ENCODE measurements around the gene NOS3. TPM values are rescaled to one million over a fixed set of nuclear protein-coding genes. Genes with fewer than 3 reads are reported as not detected.

Gene NOS3
- polyA plus RNA-seq, 1 of the 3 experiments (the other 2 are of a cell fraction), result 0.41 TPM

- 76% methylated on average over 22 of the region's 24 CpGs for WGBS (ENCODE audit: low lambda C conversion rate)
- Histone ChIP-seq H4K20me1 (ENCODE audit: insufficient read depth) (no peaks in the 10 kb centered on the region), H3F3A (replicated peaks; ENCODE audit: insufficient read depth) (no peaks in the 10 kb centered on the region), H3K79me2 (ENCODE audit: insufficient read depth) (no peaks in the 10 kb centered on the region), H3K27ac (ENCODE audit: low read depth in 2 of 2, low read length in 1 of 2) (0 out of 4 replicates have a peak overlapping the region, but pooled peaks of 1 of the 2 experiments have one; percentile 29), H3K27me3 (ENCODE audit: insufficient read depth) (peaks cover 4% of the 10 kb centered on the region), H3K36me3 (replicated peaks in 1 of 2; ENCODE audit: control insufficient read depth in 1 of 2, insufficient read depth in 2 of 2, low read length in 1 of 2) (no peaks in the 10 kb centered on the region), H3K4me2 (no peak overlapping the region), H3K4me1 (ENCODE audit: control insufficient read depth in 1 of 2, insufficient read depth in 2 of 2, low read depth in 1 of 2, low read length in 1 of 2) (peaks cover 0 to 92% of the 10 kb centered on the region in 2 experiments; a peak in 2 of 4 replicates), H3K4me3 (ENCODE audit: low read depth in 2 of 2, low read length in 1 of 2) (no peak overlapping the region), H3K9ac (no peak overlapping the region), H3K9me2 (no peaks in the 10 kb centered on the region), H2AFZ (ENCODE audit: low read depth) (no peak overlapping the region), H3K9me3 (no peaks in the 10 kb centered on the region)
- DNase-seq, result no peak
- TF ChIP-seq EP300 (IDR thresholded peaks at IDR 0.05; ENCODE audit: borderline replicate concordance in 1 of 2, low read depth in 1 of 2, low read length in 1 of 2) (no peak), RAD21 (IDR thresholded peaks at IDR 0.05; ENCODE audit: low read length) (0 out of 2 replicates have a peak, but pooled peaks have one; percentile 3)
- CTCF ChIA-PET, result interaction anchor here (1.0 to 27.1 kb wide), 14 partner anchors 11 to 181 kb away, joined by 3 to 761 read pairs (median 54); partner anchors contain the start of gene NOS3
- POLR2A ChIA-PET, result interaction anchor here (0.7 to 1.3 kb wide), 2 partner anchors 11 to 58 kb away, joined by 3 to 4 read pairs; no protein-coding TSS in a partner anchor
Measured at GRCh38 chr7:150959739-150960734, 30.8 kb upstream of the NOS3 start.

- Histone ChIP-seq H3K4me2 (no peak overlapping the region), H4K20me1 (ENCODE audit: insufficient read depth) (no peaks in the 10 kb centered on the region), H3K4me1 (ENCODE audit: control insufficient read depth in 1 of 2, insufficient read depth in 2 of 2, low read depth in 1 of 2, low read length in 1 of 2) (peaks cover 0 to 94% of the 10 kb centered on the region in 2 experiments; a peak in 2 of 4 replicates), H3K27ac (ENCODE audit: low read depth in 2 of 2, low read length in 1 of 2) (peak overlapping the region in 1 of 2 experiments; percentile 97; a peak in 2 of 4 replicates), H2AFZ (ENCODE audit: low read depth) (no peak overlapping the region), H3K36me3 (replicated peaks in 1 of 2; ENCODE audit: control insufficient read depth in 1 of 2, insufficient read depth in 2 of 2, low read length in 1 of 2) (no peaks in the 10 kb centered on the region), H3K9me2 (no peaks in the 10 kb centered on the region), H3K79me2 (ENCODE audit: insufficient read depth) (no peaks in the 10 kb centered on the region), H3F3A (replicated peaks; ENCODE audit: insufficient read depth) (no peaks in the 10 kb centered on the region), H3K9me3 (no peaks in the 10 kb centered on the region), H3K9ac (no peak overlapping the region), H3K27me3 (ENCODE audit: insufficient read depth) (peaks cover 10% of the 10 kb centered on the region), H3K4me3 (ENCODE audit: low read depth in 2 of 2, low read length in 1 of 2) (no peak overlapping the region)
- CTCF ChIA-PET, result interaction anchor here (0.8 to 27.1 kb wide), 20 partner anchors 12 to 183 kb away, joined by 3 to 761 read pairs (median 34); partner anchors contain the start of genes ATG9B and NOS3
- TF ChIP-seq CHD2 (IDR thresholded peaks at IDR 0.05; ENCODE audit: low read length, partially characterized antibody) (peak; percentile 34), FOSL2 (IDR thresholded peaks at IDR 0.05; ENCODE audit: borderline replicate concordance, low read depth) (no peak), RFX5 (IDR thresholded peaks at IDR 0.05; ENCODE audit: low read length) (no peak), MEF2A (IDR thresholded peaks at IDR 0.05; ENCODE audit: borderline replicate concordance, low read depth) (no peak), RCOR1 (IDR thresholded peaks at IDR 0.05; ENCODE audit: low read length) (peak; percentile 44; the same call in 1 of the 2 replicates), EZH2phosphoT487 (IDR thresholded peaks at IDR 0.05; ENCODE audit: borderline replicate concordance, low read depth) (no peak)
- peak; percentile 69 for DNase-seq
- WGBS (ENCODE audit: low lambda C conversion rate), result 67% methylated on average over 14 of the region's 17 CpGs
- POLR2A ChIA-PET, result interaction anchor here (0.6 to 5.5 kb wide), 6 partner anchors 9 to 63 kb away, joined by 3 to 41 read pairs (median 6); no protein-coding TSS in a partner anchor
Measured at GRCh38 chr7:150961510-150962289, 29.1 kb upstream of the NOS3 start.
